AG09319 (cell line): ENCODE data around the gene CUL1.

ENCODE experiments used
- DNase-seq: peaks from one replicate; pipeline ENCODE4 v3.0.0-alpha.2; 2010; ENCODE audit warnings: low read depth; ENCODE audit errors: extremely low read depth
- TF ChIP-seq, protein P1 (sequence below): IDR thresholded peaks from 2 replicates; pipeline ENCODE4 v1.5.1; 2011; ENCODE audit warnings: low read depth, mild to moderate bottlenecking, inconsistent platforms, low read length, moderate library complexity

The CUL1 gene

DNA sequence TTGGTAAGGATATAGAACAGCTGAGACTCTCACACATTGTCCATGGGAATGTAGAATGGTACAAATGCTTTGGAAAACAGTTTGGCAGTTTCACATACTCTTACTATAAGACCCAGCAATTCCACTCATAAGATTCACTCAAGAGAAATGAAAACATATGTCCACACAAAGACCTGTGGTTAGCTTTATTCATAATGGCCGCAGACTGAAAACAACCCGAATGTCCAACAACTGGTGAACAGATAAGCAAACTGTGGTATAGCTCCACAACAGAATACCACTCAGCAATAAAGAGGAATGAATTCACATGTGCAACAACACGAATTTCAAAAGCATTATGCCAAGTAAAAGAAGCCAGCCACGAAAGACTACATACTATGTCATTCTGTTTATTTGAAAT is 33.5 kb upstream of the CUL1 start:
- TF ChIP-seq, protein P1, sequence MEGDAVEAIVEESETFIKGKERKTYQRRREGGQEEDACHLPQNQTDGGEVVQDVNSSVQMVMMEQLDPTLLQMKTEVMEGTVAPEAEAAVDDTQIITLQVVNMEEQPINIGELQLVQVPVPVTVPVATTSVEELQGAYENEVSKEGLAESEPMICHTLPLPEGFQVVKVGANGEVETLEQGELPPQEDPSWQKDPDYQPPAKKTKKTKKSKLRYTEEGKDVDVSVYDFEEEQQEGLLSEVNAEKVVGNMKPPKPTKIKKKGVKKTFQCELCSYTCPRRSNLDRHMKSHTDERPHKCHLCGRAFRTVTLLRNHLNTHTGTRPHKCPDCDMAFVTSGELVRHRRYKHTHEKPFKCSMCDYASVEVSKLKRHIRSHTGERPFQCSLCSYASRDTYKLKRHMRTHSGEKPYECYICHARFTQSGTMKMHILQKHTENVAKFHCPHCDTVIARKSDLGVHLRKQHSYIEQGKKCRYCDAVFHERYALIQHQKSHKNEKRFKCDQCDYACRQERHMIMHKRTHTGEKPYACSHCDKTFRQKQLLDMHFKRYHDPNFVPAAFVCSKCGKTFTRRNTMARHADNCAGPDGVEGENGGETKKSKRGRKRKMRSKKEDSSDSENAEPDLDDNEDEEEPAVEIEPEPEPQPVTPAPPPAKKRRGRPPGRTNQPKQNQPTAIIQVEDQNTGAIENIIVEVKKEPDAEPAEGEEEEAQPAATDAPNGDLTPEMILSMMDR = no peak

DNA sequence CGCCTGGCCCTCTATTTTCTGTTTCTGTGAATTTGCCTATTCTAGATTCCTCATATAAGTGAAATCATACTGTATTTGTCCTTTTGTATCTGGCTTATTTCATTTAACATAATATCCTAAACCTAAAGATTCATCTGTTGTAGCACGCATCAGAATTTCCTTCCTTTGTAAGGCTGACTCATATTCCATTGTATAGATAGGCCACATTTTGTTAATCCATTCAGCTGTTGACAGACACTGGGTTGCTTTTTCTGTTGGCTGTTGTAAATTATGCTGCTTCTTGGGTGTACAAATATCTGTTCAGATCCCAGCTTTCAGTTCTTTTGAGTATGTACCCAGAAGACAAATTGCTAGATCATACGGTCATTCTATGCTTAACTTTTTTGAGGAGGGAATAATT is 28.8 kb upstream of the CUL1 start:
- TF ChIP-seq, protein P1 = no peak
- no peak for DNase-seq

More for the DNA sequence above, 33.5 kb upstream of the CUL1 start:
- no peak for DNase-seq

DNA sequence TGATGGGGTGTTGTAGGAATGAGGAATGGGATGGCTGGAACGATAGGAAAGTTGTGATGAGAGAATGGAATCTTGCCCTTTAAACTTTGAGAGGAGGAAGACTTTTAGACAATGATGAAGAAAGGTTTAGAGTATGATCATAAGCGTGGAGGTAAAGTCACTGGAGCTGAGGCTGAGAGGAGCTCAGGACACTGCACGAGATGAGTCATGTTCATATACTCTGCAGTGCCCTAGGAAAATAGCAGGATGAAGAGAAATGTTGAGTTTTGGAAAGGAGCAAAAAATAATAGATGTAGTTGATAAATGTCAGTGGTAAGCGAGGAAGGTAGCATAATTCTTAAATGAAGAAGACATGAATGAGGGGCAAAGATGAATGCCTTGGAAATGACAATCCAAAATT is 28.3 kb upstream of the CUL1 start:
- TF ChIP-seq, protein P1 = no peak
- no peak for DNase-seq

DNA sequence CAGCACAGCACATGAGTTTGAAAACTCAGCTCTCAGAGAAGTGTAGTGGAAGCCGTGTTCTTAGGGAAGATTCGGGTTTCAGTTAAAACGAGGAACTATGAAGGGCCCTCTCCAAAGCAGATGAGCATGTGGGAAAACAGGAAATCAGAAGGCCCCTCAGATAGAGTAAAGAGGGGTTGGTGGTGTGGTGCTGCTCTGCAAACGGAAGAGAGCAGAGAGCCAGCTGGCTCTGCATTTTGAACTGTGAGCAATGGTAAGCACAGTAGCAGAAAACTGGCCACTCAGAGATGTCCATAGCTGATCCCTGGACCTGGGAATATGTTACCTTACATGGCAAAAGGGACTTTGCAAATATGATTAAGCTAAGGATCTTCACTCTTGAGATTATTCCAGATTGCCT is 27.9 kb upstream of the CUL1 start:
- TF ChIP-seq, protein P1 = no peak
- DNase-seq = no peak

DNA sequence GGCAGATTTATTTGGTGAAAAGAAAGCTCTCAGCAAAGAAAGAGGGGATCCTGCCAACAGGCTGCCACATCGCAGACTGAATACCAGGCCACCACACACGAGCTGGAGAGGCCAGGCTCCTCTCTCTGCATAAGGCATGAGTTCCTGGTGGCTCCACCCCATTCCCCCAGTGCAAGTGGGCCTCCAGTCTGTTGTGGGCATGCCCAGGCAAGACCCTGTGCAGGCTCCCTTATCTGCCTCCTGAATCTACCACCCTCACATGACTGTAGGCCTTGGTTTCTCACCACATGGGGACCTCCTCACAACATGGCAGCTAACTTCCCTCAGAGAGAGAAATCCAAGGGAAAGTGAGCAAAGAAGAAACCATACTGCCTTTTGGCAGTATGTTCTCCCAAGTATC is 26.7 kb upstream of the CUL1 start:
- TF ChIP-seq, protein P1 = no peak

DNA sequence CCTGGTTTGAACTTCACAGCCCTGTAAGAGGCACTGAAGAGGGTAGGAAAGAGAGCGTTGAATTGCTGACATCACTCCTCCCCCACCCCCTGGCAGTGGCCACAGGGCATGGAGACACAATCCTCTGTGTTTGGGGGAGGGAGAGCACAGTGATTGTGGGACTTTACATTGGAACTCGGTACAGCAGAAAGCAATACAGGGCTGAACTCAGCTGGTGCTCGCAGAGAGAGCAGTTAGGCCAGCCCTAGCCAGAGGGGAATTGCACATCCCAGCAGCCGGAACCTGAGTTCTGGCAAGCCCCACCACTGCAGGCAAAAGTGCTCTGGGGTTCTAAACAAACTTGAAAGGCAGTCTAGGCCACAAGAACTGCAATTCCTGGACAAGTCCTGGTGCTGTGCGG is 24.0 kb upstream of the CUL1 start:
- TF ChIP-seq, protein P1 = no peak
- no peak for DNase-seq

More for the DNA sequence above, 26.7 kb upstream of the CUL1 start:
- DNase-seq = no peak

DNA sequence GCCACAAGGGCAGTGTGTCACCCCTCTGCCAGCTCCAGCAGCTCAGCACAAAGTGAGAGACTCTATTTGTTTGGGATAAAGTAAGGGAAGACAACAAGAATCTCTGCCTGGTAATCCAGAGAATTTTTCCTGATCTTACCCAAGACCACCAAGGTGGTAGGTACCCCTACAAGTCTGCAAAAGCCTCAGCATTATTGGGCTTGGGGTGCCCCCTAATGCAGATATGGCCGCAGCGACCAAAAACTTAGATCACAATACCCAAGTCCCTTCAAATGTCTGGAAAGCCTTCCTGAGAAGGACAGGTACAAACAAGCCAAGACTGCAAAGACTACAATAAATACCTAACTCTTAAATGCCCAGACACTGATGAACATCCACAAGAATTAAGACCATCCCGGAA is 22.4 kb upstream of the CUL1 start:
- TF ChIP-seq, protein P1 = no peak

More for the DNA sequence above, 22.4 kb upstream of the CUL1 start:
- no peak for DNase-seq
